GM23338 (cell line): ENCODE results near the gene ERC1. TPM values are rescaled to one million over a fixed set of nuclear protein-coding genes. Genes with fewer than 3 reads are reported as not detected.
"Not testable (repeated sequence)": the region's sequence is repeated elsewhere in the genome, so short reads cannot be mapped to it uniquely, and the experiment has no call there.

Experiments
- ATAC-seq: fragments of 200-7000 bp; cut with Tn5 transposase; 3 replicates; pipeline ENCODE4 v1.9.1; 2020
- DNase-seq: peaks from one replicate; pipeline ENCODE4 v3.0.0-alpha.2; 2015; ENCODE audit warnings: low spot score
- H2AFZ ChIP-seq: fragments of 200-600 bp; sonication (generic); 2 replicates; pipeline ENCODE4 v1.8.0; 2016; ENCODE audit warnings: antibody characterized with exemption, mild to moderate bottlenecking, moderate library complexity
- H3F3A ChIP-seq: fragments of 200-600 bp; sonication (generic); replicated peaks from 2 replicates; pipeline ENCODE4 v1.8.0; 2017; ENCODE audit warnings: antibody characterized with exemption, mixed run types, low read depth
- H3K27ac ChIP-seq: fragments of 200-600 bp; sonication (generic); 2 replicates; pipeline ENCODE4 v1.6.1; 2016; ENCODE audit warnings: low read depth
- H3K27me3 ChIP-seq: fragments of 200-600 bp; sonication (generic); 2 replicates; pipeline ENCODE4 v1.8.0; 2016; ENCODE audit warnings: mild to moderate bottlenecking, mixed run types, moderate library complexity; ENCODE audit not compliant: insufficient read depth
- H3K36me3 ChIP-seq: fragments of 200-600 bp; sonication (generic); 2 replicates; pipeline ENCODE4 v1.8.0; 2016; ENCODE audit warnings: mild to moderate bottlenecking; ENCODE audit not compliant: insufficient read depth
- H3K4me1 ChIP-seq: fragments of 200-600 bp; sonication (generic); 2 replicates; pipeline ENCODE4 v1.8.0; 2016; ENCODE audit warnings: mild to moderate bottlenecking, moderate library complexity; ENCODE audit not compliant: insufficient read depth
- H3K4me2 ChIP-seq: fragments of 200-600 bp; sonication (generic); 2 replicates; pipeline ENCODE4 v1.7.1; 2017; ENCODE audit warnings: mixed run types
- H3K4me3 ChIP-seq: fragments of 200-600 bp; sonication (generic); 2 replicates; pipeline ENCODE4 v1.6.1; 2016; ENCODE audit warnings: mixed run types
- H3K79me2 ChIP-seq: fragments of 200-600 bp; sonication (generic); replicated peaks from 2 replicates; pipeline ENCODE4 v1.8.0; 2017; ENCODE audit warnings: mild to moderate bottlenecking; ENCODE audit not compliant: insufficient read depth
- H3K9me2 ChIP-seq: fragments of 200-600 bp; sonication (generic); 2 replicates; pipeline ENCODE4 v1.8.0; 2017; ENCODE audit not compliant: insufficient read depth
- H4K20me1 ChIP-seq: fragments of 200-600 bp; sonication (generic); replicated peaks from 2 replicates; pipeline ENCODE4 v1.8.0; 2017; ENCODE audit warnings: mild to moderate bottlenecking; ENCODE audit not compliant: insufficient read depth
- H3K27ac Mint-ChIP-seq: 2 replicates; pipeline ENCODE4 v1.8.0; 2020; ENCODE audit warnings: inconsistent platforms, mild to moderate bottlenecking, moderate library complexity, mixed read lengths
- H3K27me3 Mint-ChIP-seq: 3 replicates; pipeline ENCODE4 v1.8.0; 2022; ENCODE audit warnings: low read depth, mild to moderate bottlenecking, moderate library complexity, mixed read lengths, inconsistent platforms; ENCODE audit not compliant: insufficient read depth, poor library complexity
- H3K36me3 Mint-ChIP-seq: 3 replicates; pipeline ENCODE4 v1.8.0; 2021; ENCODE audit warnings: low read depth, mild to moderate bottlenecking, inconsistent platforms, moderate library complexity, mixed read lengths
- H3K4me1 Mint-ChIP-seq: 3 replicates; pipeline ENCODE4 v1.8.0; 2020; ENCODE audit warnings: mild to moderate bottlenecking, inconsistent platforms, mixed read lengths
- H3K4me3 Mint-ChIP-seq: 3 replicates; pipeline ENCODE4 v1.8.0; 2021; ENCODE audit warnings: moderate library complexity, mild to moderate bottlenecking, inconsistent platforms, mixed read lengths
- H3K9me3 Mint-ChIP-seq: 3 replicates; pipeline ENCODE4 v1.8.0; 2020; ENCODE audit warnings: moderate library complexity, mild to moderate bottlenecking, inconsistent platforms, mixed read lengths
- CTCF ChIP-seq, 2 experiments: fragments of 200-600 bp in 1 of 2; sonication (generic) in 1 of 2; conservative IDR thresholded peaks; 2 replicates each; pipeline versions ENCODE4 v1.5.1 to v1.6.1; 2016 to 2017; ENCODE audit warnings: antibody characterized with exemption in 2 of 2, low read depth in 2 of 2, mild to moderate bottlenecking in 2 of 2, moderate library complexity in 1 of 2
- JUNB ChIP-seq: IDR thresholded peaks from one replicate; pipeline ENCODE4 v1.6.1; 2016; ENCODE audit warnings: antibody characterized with exemption; ENCODE audit not compliant: unreplicated experiment
- NANOG ChIP-seq: IDR thresholded peaks from 2 replicates; pipeline ENCODE4 v1.6.1; 2016; ENCODE audit warnings: antibody characterized with exemption, borderline replicate concordance
- POLR2AphosphoS5 ChIP-seq: IDR thresholded peaks from 2 replicates; pipeline ENCODE4 v1.6.1; 2016; ENCODE audit warnings: antibody characterized with exemption, low read depth
- REST ChIP-seq: IDR thresholded peaks from one replicate; pipeline ENCODE4 v1.6.1; 2018; ENCODE audit warnings: antibody characterized with exemption; ENCODE audit not compliant: unreplicated experiment
- ZNF331 ChIP-seq: fragments of 250-450 bp; sonication (Bioruptor Pico); IDR thresholded peaks from 2 replicates; pipeline ENCODE4 v1.5.0; 2020; ENCODE audit warnings: low read depth, mild to moderate bottlenecking, moderate library complexity
- polyA plus RNA-seq: library from polyadenylated mRNA; unstranded; fragments of >200 nt; fragmentation: Nextera tagmentation; extraction: Ambion mirVana; gene quantifications from 2 replicates; pipeline ENCODE4 v1.2.1, GENCODE V29; 2016
- total RNA-seq: library from RNA; depleted of rRNA; stranded (reverse); fragments of >200 nt; shearing (Covaris generic); gene quantifications from 2 replicates; pipeline ENCODE4 v1.2.3, GENCODE V29; 2014

Gene ERC1
- total and polyA plus RNA-seq, 2 experiments from 2014 or later, result 28.1 to 35.3 TPM

- TF ChIP-seq POLR2AphosphoS5, result no peak
- no peak for TF ChIP-seq ZNF331 (CRISPR knock-in tag)
- TF ChIP-seq JUNB, result no peak
- no peak for TF ChIP-seq NANOG
Observed at GRCh38 chr12:1252758-1253157, 261.7 kb downstream of the ERC1 start (continued).

- H3K79me2 ChIP-seq, H3K36me3 Mint-ChIP-seq, H3K27me3 Mint-ChIP-seq, H3K27ac Mint-ChIP-seq, H3K9me2 ChIP-seq, ATAC-seq, H3K27ac ChIP-seq, H3K4me3 ChIP-seq, H2AFZ ChIP-seq, H3K9me3 Mint-ChIP-seq, H4K20me1 ChIP-seq, H3K36me3 ChIP-seq, H3F3A ChIP-seq, H3K4me3 Mint-ChIP-seq, H3K4me2 ChIP-seq, H3K4me1 ChIP-seq, H3K27me3 ChIP-seq, DNase-seq: not testable (repeated sequence)
- peaks cover 12% of the 10 kb centered on the region for H3K4me1 Mint-ChIP-seq
Observed at GRCh38 chr12:1255125-1255524, 264.1 kb downstream of the ERC1 start.

- ATAC-seq, H3K4me1 ChIP-seq, H3K4me2 ChIP-seq, H2AFZ ChIP-seq, H3K27ac ChIP-seq, H3K9me2 ChIP-seq, H3K4me1 Mint-ChIP-seq, H3K27me3 Mint-ChIP-seq, H3K4me3 Mint-ChIP-seq, H3K4me3 ChIP-seq, DNase-seq, H3K27me3 ChIP-seq, H3F3A ChIP-seq, H3K27ac Mint-ChIP-seq, H3K36me3 Mint-ChIP-seq, H3K36me3 ChIP-seq, H3K9me3 Mint-ChIP-seq, H3K79me2 ChIP-seq, H4K20me1 ChIP-seq: not testable (repeated sequence)
Observed at GRCh38 chr12:1255854-1256253, 264.8 kb downstream of the ERC1 start.

- H3K27ac ChIP-seq, result no peak overlapping the region
- H3K9me2 ChIP-seq, result no peaks in the 10 kb centered on the region
- H3K79me2 ChIP-seq, result no peaks in the 10 kb centered on the region
- no peak overlapping the region for H3K4me2 ChIP-seq
- H3K4me3 ChIP-seq, result no peak overlapping the region
- H3K9me3 Mint-ChIP-seq, result no peaks in the 10 kb centered on the region; the same call in 2 of the 3 replicates
- H3K36me3 ChIP-seq, result no peaks in the 10 kb centered on the region
- ATAC-seq (no peak), DNase-seq (no peak)
- peaks cover 6% of the 10 kb centered on the region for H3K27me3 Mint-ChIP-seq
- H3K36me3 Mint-ChIP-seq, result no peaks in the 10 kb centered on the region
- H3K4me1 ChIP-seq, result no peaks in the 10 kb centered on the region
- 0 out of 2 replicates have a peak, but pooled peaks cover 2% of the 10 kb centered on the region for H4K20me1 ChIP-seq
- no peak overlapping the region for H3K4me3 Mint-ChIP-seq
- H3K4me1 Mint-ChIP-seq, result peaks cover 4% of the 10 kb centered on the region; the same call in 2 of the 3 replicates
- no peaks in the 10 kb centered on the region for H3F3A ChIP-seq
- no peaks in the 10 kb centered on the region for H3K27me3 ChIP-seq
- no peak overlapping the region for H2AFZ ChIP-seq
- TF ChIP-seq POLR2AphosphoS5 (no peak), CTCF (conservative IDR thresholded peaks at IDR 0.05; ENCODE audit: low read depth in 2 of 2) (no peak), REST (no peak)
- H3K27ac Mint-ChIP-seq, result no peak overlapping the region
Observed at GRCh38 chr12:1256285-1256684, 265.3 kb downstream of the ERC1 start.
